ENCODE data around the gene SH3GL1.

Gene SH3GL1

DNA sequence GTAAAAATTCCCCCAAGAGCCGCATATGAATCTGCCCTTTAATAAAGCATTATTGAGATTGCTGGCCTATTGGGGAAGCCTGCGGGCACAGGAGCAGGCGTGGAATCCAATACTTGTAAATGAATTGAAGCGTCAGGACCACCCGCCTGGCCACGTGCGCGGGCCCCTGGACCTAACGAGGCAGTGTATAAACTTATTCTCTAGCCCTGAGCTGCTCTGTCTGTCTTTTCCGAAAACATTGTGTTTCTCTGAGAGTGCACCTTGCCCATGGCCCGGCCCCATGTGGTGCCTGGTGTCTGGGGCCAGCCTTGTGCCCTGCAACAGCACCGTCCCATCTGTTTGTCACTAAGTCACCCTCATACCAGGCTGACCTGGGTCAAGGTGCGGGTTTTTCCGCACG is 42.8 kb upstream of the SH3GL1 start:
- no peak for DNase-seq
- H3K4me3 ChIP-seq (ENCODE audit: low read length) = no peak overlapping the region
- no peak overlapping the region for H3K4me2 ChIP-seq (ENCODE audit: low read depth, low read length)
- H3K9me3 ChIP-seq (replicated peaks; ENCODE audit: insufficient read depth, low read length) = no peaks in the 10 kb centered on the region
- no peak overlapping the region for H3K9ac ChIP-seq (ENCODE audit: low read length)
- no peak for TF ChIP-seq EZH2 (optimal IDR thresholded peaks at IDR 0.05; ENCODE audit: low read depth, low read length)
- TF ChIP-seq, protein P1, sequence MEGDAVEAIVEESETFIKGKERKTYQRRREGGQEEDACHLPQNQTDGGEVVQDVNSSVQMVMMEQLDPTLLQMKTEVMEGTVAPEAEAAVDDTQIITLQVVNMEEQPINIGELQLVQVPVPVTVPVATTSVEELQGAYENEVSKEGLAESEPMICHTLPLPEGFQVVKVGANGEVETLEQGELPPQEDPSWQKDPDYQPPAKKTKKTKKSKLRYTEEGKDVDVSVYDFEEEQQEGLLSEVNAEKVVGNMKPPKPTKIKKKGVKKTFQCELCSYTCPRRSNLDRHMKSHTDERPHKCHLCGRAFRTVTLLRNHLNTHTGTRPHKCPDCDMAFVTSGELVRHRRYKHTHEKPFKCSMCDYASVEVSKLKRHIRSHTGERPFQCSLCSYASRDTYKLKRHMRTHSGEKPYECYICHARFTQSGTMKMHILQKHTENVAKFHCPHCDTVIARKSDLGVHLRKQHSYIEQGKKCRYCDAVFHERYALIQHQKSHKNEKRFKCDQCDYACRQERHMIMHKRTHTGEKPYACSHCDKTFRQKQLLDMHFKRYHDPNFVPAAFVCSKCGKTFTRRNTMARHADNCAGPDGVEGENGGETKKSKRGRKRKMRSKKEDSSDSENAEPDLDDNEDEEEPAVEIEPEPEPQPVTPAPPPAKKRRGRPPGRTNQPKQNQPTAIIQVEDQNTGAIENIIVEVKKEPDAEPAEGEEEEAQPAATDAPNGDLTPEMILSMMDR (IDR thresholded peaks at IDR 0.05; ENCODE audit: low read length) = no peak
- TF ChIP-seq EZH2phosphoT487 (IDR thresholded peaks at IDR 0.05; ENCODE audit: low read length) = no peak
- H3K27me3 ChIP-seq (replicated peaks; ENCODE audit: insufficient read depth, low read length) = no peaks in the 10 kb centered on the region
- no peaks in the 10 kb centered on the region for H3K4me1 ChIP-seq (ENCODE audit: low read length)
- H4K20me1 ChIP-seq (ENCODE audit: insufficient read depth, low read length) = peaks cover 8% of the 10 kb centered on the region; the same call in 1 of the 2 replicates
- H3K27ac ChIP-seq (ENCODE audit: low read length) = no peak overlapping the region
- H3K79me2 ChIP-seq (ENCODE audit: low read length) = peaks cover 11% of the 10 kb centered on the region
- H3F3A ChIP-seq (ENCODE audit: insufficient read depth, low read length) = no peaks in the 10 kb centered on the region
- H3K9me2 ChIP-seq (replicated peaks; ENCODE audit: insufficient read depth, low read length) = no peaks in the 10 kb centered on the region
- H3K36me3 ChIP-seq (replicated peaks; ENCODE audit: insufficient read depth, low read length) = peaks cover 10% of the 10 kb centered on the region; the same call in 1 of the 2 replicates
- no peak overlapping the region for H2AFZ ChIP-seq (ENCODE audit: low read length)

- Histone ChIP-seq H3K9me2 (replicated peaks; ENCODE audit: insufficient read depth, low read length) (no peaks in the 10 kb centered on the region), H3K9ac (ENCODE audit: low read length) (no peak overlapping the region), H3K36me3 (replicated peaks; ENCODE audit: insufficient read depth, low read length) (peaks cover 10% of the 10 kb centered on the region; the same call in 1 of the 2 replicates), H3K27me3 (replicated peaks; ENCODE audit: insufficient read depth, low read length) (no peaks in the 10 kb centered on the region), H3K27ac (ENCODE audit: low read length) (no peak overlapping the region), H4K20me1 (ENCODE audit: insufficient read depth, low read length) (peaks cover 8% of the 10 kb centered on the region; the same call in 1 of the 2 replicates), H3K4me1 (ENCODE audit: low read length) (no peaks in the 10 kb centered on the region), H3K79me2 (ENCODE audit: low read length) (peaks cover 11% of the 10 kb centered on the region), H3K4me3 (ENCODE audit: low read length) (no peak overlapping the region), H3K9me3 (replicated peaks; ENCODE audit: insufficient read depth, low read length) (no peaks in the 10 kb centered on the region), H2AFZ (ENCODE audit: low read length) (no peak overlapping the region), H3K4me2 (ENCODE audit: low read depth, low read length) (no peak overlapping the region), H3F3A (ENCODE audit: insufficient read depth, low read length) (no peaks in the 10 kb centered on the region)
- TF ChIP-seq, protein P1 (IDR thresholded peaks at IDR 0.05; ENCODE audit: low read length) = no peak
- TF ChIP-seq EZH2 (optimal IDR thresholded peaks at IDR 0.05; ENCODE audit: low read depth, low read length) = no peak
- no peak for TF ChIP-seq EZH2phosphoT487 (IDR thresholded peaks at IDR 0.05; ENCODE audit: low read length)
- no peak for DNase-seq
Measured at GRCh38 chr19:4442819-4443146, 42.4 kb upstream of the SH3GL1 start.

DNA sequence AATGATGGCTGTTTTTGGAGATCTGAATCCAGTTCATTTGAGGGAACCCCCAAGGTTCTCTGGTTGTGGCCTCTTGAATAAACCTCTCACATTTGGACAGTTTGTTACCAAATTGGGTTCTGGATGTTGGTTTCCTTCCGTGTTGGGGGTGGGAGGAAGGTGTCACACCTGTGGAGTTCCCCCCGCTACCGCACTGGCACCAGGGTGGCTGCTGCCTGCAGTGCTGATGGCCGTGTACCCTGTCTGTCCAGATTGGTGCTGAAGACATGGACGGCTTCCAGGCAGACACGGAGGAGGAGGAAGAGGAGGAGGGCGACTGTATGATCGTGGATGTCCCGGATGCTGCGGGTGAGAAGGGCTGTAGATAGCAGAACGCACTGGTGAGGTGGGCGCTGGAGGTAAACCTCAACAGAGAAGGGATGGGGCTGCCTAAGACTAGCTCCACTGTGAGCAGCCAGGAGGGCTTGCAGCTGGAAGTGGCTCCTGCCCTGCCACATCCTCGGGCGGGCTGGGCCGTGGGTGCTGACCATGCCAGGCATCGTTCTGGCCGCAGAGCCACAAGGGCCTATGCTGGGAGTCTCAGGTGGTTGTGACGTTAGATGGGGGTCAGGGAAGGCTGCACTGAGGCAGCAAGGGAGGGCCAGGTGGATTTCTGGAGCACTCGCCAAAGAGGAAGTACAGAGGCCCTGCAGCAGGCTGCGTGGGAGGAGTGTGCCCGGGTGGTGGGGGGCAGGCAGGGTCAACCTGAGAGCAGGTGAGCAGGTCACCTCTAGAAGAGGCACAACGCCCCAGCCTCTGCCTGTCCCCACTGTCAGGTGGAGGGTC is 41.9 kb upstream of the SH3GL1 start:
- no peak overlapping the region for H3K4me3 ChIP-seq (ENCODE audit: low read length)
- H3K4me1 ChIP-seq (ENCODE audit: low read length) = no peaks in the 10 kb centered on the region
- no peak overlapping the region for H3K27ac ChIP-seq (ENCODE audit: low read length)
- H3K9ac ChIP-seq (ENCODE audit: low read length) = no peak overlapping the region
- peaks cover 8% of the 10 kb centered on the region; the same call in 1 of the 2 replicates for H4K20me1 ChIP-seq (ENCODE audit: insufficient read depth, low read length)
- H3F3A ChIP-seq (ENCODE audit: insufficient read depth, low read length) = no peaks in the 10 kb centered on the region
- H3K4me2 ChIP-seq (ENCODE audit: low read depth, low read length) = no peak overlapping the region
- TF ChIP-seq, protein P1 (IDR thresholded peaks at IDR 0.05; ENCODE audit: low read length) = no peak
- TF ChIP-seq EZH2phosphoT487 (IDR thresholded peaks at IDR 0.05; ENCODE audit: low read length) = no peak
- no peak for TF ChIP-seq EZH2 (optimal IDR thresholded peaks at IDR 0.05; ENCODE audit: low read depth, low read length)
- H3K79me2 ChIP-seq (ENCODE audit: low read length) = peaks cover 11% of the 10 kb centered on the region
- no peaks in the 10 kb centered on the region for H3K9me2 ChIP-seq (replicated peaks; ENCODE audit: insufficient read depth, low read length)
- DNase-seq = no peak
- H2AFZ ChIP-seq (ENCODE audit: low read length) = no peak overlapping the region
- H3K27me3 ChIP-seq (replicated peaks; ENCODE audit: insufficient read depth, low read length) = no peaks in the 10 kb centered on the region
- H3K36me3 ChIP-seq (replicated peaks; ENCODE audit: insufficient read depth, low read length) = peaks cover 10% of the 10 kb centered on the region; the same call in 1 of the 2 replicates
- H3K9me3 ChIP-seq (replicated peaks; ENCODE audit: insufficient read depth, low read length) = no peaks in the 10 kb centered on the region
